ENCODE data around the gene EIF3D.

Gene EIF3D, protein sequence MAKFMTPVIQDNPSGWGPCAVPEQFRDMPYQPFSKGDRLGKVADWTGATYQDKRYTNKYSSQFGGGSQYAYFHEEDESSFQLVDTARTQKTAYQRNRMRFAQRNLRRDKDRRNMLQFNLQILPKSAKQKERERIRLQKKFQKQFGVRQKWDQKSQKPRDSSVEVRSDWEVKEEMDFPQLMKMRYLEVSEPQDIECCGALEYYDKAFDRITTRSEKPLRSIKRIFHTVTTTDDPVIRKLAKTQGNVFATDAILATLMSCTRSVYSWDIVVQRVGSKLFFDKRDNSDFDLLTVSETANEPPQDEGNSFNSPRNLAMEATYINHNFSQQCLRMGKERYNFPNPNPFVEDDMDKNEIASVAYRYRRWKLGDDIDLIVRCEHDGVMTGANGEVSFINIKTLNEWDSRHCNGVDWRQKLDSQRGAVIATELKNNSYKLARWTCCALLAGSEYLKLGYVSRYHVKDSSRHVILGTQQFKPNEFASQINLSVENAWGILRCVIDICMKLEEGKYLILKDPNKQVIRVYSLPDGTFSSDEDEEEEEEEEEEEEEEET

DNA sequence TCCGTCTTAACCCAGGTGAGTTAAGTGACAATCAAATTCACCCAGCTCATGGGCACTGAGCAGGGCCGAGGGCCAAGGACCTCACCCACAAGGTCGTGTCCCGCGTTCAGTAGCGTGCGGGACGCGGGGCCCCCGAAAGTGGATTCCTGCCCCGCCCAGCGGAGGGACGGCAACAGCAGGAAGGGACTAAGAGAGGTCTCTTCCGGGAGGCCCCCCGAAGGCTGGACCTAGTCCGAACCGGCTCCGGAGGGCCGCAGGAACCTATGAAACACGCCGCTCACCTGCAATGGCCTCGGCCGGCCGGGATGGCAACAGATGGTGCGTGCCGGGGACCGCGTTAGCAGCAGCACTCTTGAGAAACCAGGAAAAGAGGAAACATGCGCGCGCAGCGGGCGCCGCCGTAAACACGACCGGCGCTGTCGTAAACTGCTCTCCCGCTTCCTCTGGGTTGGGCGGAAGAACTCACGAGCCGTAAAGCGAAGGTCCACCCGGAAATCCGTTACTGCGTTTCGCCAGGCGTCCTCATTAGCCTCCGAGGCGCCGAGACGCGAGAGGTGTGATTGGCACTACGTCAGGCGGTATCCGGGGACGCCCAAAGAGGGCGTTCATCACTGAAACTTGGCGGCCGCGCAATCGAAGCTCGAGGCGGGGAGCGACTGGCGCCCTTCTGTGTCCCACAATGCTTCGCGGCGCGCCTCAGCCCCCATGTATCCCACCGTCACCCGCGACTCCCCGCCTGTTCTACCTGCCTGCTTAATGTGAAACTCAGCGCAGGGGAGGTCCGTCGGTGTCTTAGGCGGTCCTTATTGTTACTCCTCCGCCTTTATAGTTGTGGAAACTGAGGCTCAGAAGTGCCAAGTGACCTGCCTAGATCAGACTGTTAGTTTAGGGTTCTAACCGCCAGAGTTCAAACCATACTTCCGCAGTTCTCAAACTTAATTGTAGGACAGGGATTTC lies at the start of gene EIF3D:
TSS of gene EIF3D (minus strand) at position 372 of the 957 bp plus-strand sequence. CDS start 3,045 bp downstream, outside the sequence.
- DNase-seq = peak; percentile 100

DNA sequence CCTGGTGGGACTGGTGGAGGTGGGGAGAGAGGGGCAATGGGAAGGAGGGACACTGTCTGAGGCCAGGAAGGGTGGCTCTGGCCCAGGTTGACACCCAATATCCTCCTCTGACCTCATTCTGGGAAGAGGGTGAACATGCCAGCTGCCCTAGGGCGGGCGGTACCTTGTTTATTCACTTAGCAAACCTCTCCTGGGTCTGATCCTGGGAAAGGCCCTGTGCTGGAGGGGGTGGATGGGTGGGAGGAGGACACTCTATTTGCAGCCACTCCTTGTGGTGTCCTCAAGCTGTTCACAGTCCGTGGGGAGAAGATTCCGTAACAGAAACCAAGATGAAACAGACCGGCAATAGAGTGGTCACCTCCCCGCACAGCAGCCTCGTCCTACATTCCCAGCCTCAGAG lies 49.7 kb upstream of the EIF3D start:
- no peak for DNase-seq

DNA sequence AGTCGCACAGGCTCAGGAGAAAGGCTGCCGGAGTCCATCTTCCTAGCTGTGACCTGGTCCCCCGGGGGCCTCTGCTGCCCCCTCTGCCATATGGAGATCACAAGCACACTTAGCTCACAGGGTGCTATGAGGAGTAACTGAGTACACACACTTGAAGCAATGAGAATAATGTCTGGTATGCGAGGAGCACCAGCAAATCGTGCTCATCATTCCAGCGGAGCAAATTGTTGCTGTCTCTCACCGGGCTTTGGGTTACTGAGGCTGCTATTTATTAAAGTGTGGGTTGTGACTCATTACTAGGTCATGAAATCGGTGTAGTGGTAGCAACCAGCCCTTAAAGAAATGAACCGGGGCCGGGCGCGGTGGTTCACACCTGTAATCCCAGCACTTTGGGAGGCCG lies 48.1 kb upstream of the EIF3D start:
- DNase-seq = no peak

DNA sequence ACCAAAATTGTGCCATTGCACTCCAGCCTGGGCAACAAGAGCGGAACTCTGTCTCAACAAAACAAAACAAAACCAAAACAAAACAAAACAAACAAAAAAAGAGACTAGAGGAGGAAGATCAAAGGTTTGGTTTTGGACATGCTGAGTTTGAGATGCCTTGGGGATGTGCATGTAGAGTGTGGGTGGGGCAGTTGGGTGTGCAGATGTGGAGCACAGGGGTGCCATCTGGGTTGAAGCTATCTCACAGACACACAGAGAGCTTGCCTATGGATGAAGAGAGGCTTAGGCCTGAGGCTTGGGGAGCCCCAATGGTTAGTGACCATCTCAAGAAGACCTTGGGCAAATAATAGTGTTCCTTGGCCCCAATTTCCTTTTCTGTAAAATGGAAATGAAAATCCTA lies 45.8 kb upstream of the EIF3D start:
- DNase-seq = no peak

GRCh38 chr22:36573815-36574363 lies 44.9 kb upstream of the EIF3D start:
- no peak for DNase-seq

DNA sequence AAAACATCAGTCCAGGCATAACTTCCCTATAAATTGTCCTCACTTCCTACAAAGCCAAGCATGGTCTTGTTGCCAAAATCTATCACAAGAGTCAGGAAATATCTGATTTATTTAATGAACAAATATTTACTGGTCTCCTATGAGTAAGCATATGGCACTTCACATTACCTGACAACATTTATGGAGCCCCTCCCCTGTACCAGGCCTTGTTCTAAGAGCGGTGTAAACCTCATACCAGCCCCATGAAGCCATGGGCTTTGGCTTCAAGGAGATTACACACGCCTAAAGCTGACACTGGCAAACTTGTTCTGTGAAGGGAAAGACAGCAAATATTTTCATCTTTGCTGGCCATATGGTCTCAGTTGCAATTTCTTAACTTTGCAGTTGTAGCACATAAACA lies 43.0 kb upstream of the EIF3D start:
- DNase-seq = no peak

- DNase-seq = no peak
These were observed 41.0 kb upstream of the EIF3D start for GRCh38 chr22:36569999-36570398.

DNA sequence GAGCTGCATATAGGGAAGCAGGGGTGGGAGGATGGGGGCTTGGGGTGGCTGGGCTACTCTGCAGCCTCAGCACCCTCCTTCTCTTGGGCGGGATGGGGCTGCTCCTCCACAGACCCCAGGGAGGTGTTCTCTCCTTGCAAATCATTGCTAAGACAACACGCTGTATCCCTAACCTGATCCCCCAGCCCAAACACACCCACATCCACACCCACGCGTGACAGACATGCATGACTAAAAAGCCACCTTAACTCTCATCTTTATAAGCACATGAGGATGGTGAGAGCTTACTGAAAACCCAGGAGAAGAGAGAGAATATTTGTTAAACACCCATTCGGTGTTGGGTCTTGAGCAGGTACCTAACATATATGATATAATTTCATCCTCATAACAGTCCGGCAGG lies 39.9 kb upstream of the EIF3D start:
- DNase-seq = no peak

DNA sequence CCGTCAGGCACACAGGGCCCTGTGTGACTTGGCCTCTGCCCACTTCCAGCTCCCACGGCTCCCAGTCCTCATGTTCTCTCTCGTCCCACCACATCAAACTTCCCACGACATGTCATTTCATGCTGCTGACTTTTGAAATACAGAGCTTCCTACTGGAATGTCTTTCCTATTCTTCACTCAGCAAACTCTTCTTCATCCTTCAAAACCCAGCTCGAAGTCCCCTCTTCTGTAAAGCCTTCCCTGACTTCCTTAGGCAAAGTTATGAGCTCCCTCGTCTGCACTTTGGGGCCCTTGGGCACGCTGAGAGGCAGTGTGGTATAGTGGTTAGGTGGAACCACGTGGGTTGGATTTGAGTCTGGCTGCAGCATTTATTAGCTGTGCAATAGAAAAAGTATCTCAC lies 37.8 kb upstream of the EIF3D start:
- DNase-seq = no peak

- DNase-seq = no peak
These were observed 36.7 kb upstream of the EIF3D start for GRCh38 chr22:36565686-36566085.

DNA sequence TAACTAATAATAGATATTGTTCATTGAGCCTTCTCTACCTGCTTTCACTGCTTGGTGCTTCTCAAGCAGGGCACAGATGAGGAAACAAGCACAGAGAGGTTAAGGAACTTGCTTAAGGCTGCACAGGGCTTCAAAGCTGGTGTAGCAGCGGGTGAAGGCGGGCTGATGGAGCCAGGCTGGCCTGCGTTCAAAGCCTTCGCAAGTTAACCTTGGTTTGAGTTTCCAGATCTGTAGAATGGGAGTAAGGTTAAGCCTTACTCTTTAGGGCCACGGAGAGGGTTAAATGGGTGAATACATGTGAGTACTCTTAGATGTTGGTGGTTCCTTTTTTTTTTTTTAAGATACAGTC lies 36.2 kb upstream of the EIF3D start:
- DNase-seq = no peak

DNA sequence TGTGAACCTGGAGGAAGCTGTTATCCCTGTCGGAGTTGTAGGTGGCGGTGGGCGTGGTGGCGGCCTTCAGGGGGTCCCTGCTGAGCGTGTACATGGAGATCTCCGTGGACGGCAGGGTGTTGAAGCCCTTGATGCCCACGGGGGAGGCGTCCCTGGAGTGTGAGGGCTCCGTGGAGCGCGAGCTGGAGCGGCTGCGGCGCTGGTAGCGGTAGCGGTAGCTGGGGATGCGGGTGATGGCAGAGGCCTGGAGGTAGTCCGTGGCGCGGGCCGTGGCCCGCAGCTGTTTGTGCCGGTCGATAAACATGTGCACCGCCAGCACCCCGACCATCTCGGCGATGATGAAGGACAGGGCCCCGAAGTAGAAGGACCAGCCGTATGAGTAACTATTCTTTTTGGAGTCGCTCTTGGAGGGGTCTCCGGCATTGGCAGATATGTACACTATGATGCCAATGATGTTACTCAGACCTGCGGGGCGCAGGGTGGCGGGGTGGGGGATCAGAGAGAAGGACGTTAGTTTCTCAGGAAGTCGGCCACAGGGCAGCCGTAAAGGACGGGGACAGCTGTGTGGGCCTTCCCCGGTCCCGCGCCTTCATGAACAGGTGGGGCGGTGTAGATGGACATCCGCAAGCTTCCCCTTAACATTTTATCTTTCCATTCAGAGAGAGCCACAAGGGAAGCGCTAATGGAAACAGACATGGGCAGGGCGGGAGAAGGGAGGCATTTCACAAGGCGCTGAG lies 35.6 kb upstream of the EIF3D start:
- no peak for DNase-seq

DNA sequence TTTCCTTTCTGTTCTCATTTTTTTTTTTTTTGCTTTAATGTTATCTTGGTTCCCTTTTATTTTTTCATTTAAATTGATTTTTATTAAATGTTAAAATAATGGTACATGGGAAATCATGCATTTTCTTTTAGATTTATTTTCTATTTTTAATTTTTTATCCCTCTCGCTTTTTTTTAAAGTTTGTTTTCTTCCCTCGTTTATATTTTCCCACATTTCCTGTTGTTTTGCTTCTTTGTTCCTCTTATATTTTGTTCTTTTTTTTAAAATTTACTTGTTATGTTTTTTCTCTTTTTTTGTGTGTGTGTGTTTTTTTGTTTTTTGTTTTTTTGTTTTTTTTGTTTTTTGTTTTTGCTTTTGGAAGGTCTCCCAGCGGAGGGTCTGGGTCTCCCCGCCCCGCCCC lies 34.9 kb upstream of the EIF3D start:
- no peak for DNase-seq

DNA sequence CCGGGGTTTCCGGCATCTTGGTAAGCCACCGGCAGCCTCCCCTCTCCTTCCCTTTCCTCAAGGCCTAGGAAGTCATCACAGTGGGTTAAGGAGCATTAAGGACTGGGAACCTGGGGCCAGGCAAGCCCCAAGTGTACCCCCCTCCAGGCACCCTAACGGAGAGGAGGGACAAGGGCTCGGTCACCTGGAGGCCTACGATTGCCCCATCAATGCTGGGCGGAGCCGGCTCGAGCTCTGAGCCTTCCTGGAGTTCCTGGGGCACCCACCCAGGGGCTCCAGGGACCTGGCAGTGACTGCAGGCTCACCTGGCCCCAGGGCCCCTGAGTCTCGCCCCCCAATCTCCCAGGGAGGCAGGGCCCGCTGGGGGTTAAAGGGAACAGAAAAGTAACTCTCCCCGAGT lies 34.5 kb upstream of the EIF3D start:
- no peak for DNase-seq

GRCh38 chr22:36563001-36563400 lies 34.0 kb upstream of the EIF3D start:
- DNase-seq = no peak

- peak in 1 of 2 donors; percentile 20 for DNase-seq
These were observed 33.4 kb upstream of the EIF3D start for GRCh38 chr22:36562261-36562835.

- no peak for DNase-seq
These were observed 32.4 kb upstream of the EIF3D start for GRCh38 chr22:36561291-36561811.

DNA sequence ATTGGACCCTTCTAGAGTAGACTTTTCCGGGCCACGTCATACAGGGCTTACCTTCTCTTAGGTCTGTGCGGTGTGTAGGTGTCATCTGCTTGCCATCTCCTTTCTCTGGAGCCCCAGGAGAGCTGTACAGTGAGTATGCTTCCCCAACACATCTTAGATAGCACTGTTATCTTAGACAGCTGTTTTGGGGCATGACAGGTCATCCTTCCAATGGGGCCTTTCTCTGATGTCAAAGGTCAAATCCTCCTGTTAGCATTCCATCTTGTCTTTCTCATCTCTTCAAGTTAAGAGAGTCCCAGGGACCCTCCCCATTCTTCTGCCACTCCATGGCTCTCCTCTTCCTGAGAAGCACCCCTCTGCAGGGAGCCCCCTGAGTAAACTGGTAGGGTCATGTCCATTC lies 31.0 kb upstream of the EIF3D start:
- DNase-seq = no peak

DNA sequence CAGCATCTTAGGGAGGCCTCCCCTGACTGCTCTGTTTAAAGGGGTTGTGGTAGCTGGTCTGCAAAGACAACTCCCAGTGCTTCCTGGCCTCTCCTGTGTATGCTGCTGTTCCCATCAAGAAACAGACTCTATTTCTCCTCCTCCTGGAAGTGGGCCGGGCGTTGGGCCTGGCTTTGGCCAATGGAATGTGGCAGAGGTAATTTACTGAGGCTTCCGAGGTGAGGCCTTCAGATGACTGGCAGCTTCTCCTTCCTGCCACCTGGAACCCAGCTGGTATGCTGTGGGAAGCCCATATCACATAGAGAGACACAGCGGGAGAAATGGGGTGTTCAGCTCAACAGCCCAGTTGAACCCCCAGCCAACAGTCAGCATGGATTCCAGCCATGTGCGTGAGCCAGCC lies 25.1 kb upstream of the EIF3D start:
- no peak for DNase-seq

DNA sequence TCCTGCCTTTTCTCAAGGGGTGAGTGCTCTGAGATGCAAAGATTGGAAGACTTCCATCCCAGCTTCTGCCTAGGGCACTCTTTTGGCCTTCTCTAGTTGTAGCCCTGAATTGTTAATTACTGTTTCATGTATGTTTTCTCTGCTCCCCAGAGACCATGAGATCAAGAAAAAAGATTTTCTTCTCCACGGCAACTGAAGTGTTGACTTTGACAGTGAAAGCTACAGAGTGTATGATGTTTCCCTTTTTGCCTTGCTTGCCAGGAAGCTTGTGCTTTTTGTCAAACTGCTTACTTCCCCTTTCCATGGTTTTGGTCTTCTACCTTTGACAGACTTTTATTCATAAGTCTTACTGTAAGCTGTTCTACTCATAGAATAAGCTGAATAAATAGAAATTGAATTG lies 23.3 kb upstream of the EIF3D start:
- peak in 1 of 2 donors; percentile 24 for DNase-seq

DNA sequence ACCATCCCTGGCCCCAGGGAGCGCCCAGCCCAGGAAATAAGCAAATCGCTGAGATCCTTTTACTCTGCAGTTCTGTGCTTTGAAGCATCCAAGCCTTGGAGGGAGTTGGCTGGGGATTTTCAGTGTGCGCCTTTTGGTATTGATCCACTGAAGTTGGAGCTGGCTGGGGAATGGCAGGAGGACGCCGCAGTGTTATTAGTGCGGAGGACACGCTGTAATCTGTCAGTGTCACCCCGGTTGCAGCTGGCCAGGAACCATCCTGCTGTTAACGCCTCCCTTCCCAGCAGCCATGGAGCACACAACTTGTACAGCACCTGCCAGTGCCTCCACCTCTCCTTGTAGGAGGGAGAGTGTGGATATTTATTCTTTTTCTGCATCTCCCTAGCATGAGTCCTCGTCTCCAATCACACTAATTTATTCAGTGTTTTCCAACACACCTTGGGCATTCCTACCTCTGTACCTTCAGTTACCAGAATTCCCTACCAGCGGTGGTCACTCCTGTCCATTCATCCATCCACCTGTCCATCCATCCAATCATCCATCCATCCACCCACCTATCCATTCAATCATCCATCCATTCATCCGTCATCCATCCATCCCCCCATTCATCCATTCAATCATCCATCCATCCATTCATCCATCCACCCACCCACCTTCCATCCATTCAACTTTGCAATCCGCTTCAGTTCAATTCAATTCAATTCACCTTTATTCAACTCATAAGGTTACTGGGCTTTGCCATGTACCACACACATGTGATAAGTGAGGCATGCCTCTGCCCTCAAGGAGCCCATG lies 21.9 kb upstream of the EIF3D start:
- no peak for DNase-seq
